ENCODE measurements around the gene FCER1G.

Gene FCER1G

DNA sequence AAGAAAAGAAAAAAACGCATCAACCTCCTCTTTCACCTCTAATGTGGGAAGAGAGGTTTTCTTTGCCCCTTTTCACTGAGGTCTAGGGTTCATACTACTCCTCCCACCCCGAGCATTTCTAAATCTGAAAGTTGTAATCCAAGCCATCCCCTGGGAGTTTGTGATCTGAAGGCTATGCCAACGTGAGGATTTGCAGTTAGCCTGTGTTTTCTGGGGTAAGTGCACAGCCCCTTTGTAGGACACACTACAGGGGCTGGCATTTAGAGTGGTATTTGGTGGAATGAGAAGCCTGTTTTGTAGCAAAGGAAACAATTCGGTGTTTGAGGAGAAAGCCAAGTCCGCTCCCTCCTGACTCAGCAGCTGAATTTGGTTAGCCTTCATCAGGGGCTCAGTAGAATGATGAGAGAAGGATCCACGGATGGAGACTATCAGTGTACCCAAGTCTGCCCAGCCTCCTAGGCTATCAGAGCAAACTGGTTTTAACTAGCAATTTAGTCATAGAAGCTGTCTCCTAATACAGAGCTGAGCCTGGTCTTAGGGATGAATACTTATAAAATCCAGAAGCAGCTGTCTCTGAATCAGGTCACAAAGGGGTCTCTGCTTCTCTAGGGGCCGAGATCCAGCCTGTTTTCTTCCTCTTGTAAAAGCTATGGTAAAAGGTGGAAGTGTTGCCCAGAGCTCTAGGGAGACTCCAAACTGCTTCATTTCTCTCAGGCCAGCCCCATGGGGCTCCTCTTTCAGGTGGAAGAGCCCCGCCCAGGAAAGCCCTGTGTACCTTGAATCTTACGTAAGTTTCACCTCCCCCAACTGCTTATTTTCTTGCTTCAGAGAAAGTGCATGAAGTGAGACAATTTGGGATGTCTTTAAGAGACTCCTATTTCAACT is 45.5 kb downstream of the FCER1G start:
- no peaks in the 10 kb centered on the region for H3K36me3 ChIP-seq (ENCODE audit: control insufficient read depth, insufficient read depth, low read length, severe bottlenecking)
- no peak overlapping the region for H3K4me3 ChIP-seq (ENCODE audit: low read length)
- peaks cover 20% of the 10 kb centered on the region for H3K9me3 ChIP-seq (ENCODE audit: control insufficient read depth, low read length)
- DNase-seq (ENCODE audit: low read depth) = peak; percentile 39
- H3K9ac ChIP-seq (ENCODE audit: low read length) = no peak overlapping the region
- H3K4me1 ChIP-seq (ENCODE audit: control insufficient read depth, insufficient read depth, low read length) = peaks cover 22% of the 10 kb centered on the region
- peaks cover 48% of the 10 kb centered on the region for H3K27me3 ChIP-seq (replicated peaks; ENCODE audit: control insufficient read depth, insufficient read depth, low read length)

DNA sequence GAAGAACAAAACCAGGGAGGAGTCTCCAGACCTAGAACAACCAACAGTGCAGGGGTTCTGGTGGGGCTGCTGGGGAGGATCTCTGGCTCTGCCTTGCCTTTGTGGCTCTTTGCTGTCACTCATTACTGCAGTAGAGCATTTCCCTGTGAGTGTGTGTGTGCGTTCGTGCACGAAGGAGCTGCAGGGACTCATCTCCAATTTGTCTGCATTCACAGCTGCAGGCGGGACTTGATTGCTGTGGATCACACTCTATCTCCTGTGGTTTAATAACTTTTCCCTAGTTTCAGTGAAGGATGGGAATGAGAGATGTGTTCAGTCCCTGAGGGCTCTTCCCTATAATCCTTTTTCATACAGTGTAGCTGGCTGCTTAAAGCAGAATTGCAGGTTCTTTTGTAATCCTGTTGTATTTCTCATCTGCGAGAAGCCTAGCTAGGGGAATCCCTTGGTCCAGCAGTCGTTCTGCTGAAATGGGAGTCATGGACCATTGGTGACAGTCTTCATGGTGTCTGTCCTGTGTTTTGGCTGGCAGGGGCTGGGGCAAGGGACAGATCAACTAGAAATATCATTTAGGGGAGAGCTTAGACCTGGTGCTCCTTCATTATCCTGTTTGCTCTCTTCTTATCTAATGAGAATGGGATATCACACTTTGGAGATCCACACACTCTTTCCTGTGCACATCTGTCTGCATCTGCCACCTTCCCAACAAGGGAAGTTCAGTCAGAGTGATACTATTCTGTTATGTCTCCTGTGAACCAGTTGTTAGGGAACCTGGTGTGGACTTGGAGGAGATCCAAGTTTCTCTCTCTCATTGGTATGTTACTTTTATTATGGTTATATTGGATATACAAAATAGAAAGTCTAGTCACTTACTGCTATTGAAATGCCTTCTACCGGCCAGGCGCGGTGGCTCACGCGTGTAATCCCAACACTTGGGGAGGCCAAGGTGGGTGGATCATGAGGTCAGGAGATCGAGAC is 46.5 kb downstream of the FCER1G start:
- Histone ChIP-seq H3K9me3 (ENCODE audit: control insufficient read depth, low read length) (peaks cover 13% of the 10 kb centered on the region), H3K4me3 (ENCODE audit: low read length) (no peak overlapping the region), H3K27me3 (replicated peaks; ENCODE audit: control insufficient read depth, insufficient read depth, low read length) (peaks cover 48% of the 10 kb centered on the region), H3K36me3 (ENCODE audit: control insufficient read depth, insufficient read depth, low read length, severe bottlenecking) (no peaks in the 10 kb centered on the region), H3K9ac (ENCODE audit: low read length) (no peak overlapping the region), H3K4me1 (ENCODE audit: control insufficient read depth, insufficient read depth, low read length) (peaks cover 20% of the 10 kb centered on the region)
- no peak for DNase-seq (ENCODE audit: low read depth)

DNA sequence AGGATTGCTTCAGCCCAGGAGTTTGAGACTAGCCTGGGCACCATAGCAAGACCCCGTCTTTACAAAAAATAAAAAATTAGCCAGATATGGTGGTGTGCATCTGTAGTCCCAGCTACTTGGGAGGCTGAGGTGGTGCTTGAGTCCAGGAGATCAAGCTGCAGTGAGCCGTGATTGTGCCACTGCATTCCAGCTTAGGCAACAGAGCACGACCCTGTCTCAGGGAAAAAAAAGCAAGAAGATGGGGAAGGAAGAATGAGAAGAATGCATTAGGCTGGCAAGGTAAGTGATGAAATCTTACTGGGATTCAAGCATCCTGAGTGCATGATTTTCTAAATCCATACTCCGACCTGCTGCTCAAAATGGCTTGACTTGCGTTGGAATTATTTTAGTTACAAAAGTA is 50.2 kb downstream of the FCER1G start:
- Histone ChIP-seq H3K27me3 (replicated peaks; ENCODE audit: control insufficient read depth, insufficient read depth, low read length) (peaks cover 20% of the 10 kb centered on the region), H3K9me3 (ENCODE audit: control insufficient read depth, low read length) (no peaks in the 10 kb centered on the region), H3K36me3 (ENCODE audit: control insufficient read depth, insufficient read depth, low read length, severe bottlenecking) (no peaks in the 10 kb centered on the region), H3K4me3 (ENCODE audit: low read length) (no peak overlapping the region), H3K4me1 (ENCODE audit: control insufficient read depth, insufficient read depth, low read length) (peaks cover 11% of the 10 kb centered on the region), H3K9ac (ENCODE audit: low read length) (no peak overlapping the region)
- no peak for DNase-seq (ENCODE audit: low read depth)

DNA sequence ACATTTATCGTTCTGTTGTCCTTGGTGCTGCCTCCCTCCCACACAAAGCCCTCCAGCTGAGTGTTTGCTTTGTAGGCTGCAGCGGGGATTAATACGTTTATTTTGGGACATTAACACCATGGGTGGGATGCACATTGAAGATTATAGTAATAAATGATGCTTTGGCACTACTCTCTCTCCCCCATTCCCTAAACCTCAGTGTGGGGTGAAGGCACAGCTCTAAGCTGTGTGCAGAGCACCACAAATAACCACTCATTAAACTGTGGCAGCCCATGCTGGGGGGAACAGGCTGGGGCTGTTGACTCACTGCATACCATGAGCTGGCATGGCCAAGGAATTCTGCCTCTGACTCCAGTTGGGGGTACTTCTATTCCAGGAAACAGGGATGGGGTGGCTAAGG is 51.1 kb downstream of the FCER1G start:
- peaks cover 11% of the 10 kb centered on the region for H3K27me3 ChIP-seq (replicated peaks; ENCODE audit: control insufficient read depth, insufficient read depth, low read length)
- no peak overlapping the region for H3K4me3 ChIP-seq (ENCODE audit: low read length)
- no peak overlapping the region for H3K9ac ChIP-seq (ENCODE audit: low read length)
- H3K36me3 ChIP-seq (ENCODE audit: control insufficient read depth, insufficient read depth, low read length, severe bottlenecking) = no peaks in the 10 kb centered on the region
- H3K9me3 ChIP-seq (ENCODE audit: control insufficient read depth, low read length) = no peaks in the 10 kb centered on the region
- H3K4me1 ChIP-seq (ENCODE audit: control insufficient read depth, insufficient read depth, low read length) = peaks cover 2% of the 10 kb centered on the region
- DNase-seq (ENCODE audit: low read depth) = no peak

DNA sequence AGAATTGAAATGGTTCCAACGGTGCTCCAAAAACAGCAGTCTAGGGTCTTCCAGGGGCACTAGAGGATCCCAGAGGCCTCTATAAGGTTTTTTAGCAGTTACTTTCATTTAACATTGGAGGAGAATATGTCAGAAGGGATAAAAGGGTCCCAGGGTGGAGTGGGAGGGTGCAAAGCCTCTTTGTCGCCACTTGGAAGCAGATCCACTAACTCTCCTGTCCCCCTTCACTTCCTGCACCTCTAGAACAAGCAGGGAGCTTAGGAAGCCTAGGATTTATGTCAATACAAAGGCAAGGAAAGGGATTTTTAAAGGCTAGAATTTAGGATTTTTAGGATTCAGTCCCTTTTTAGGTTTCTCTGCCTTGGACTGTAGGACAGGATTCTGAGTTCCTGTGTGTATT is 51.7 kb downstream of the FCER1G start:
- peaks cover 6% of the 10 kb centered on the region for H3K27me3 ChIP-seq (replicated peaks; ENCODE audit: control insufficient read depth, insufficient read depth, low read length)
- no peak overlapping the region for H3K4me3 ChIP-seq (ENCODE audit: low read length)
- H3K9me3 ChIP-seq (ENCODE audit: control insufficient read depth, low read length) = no peaks in the 10 kb centered on the region
- no peaks in the 10 kb centered on the region for H3K36me3 ChIP-seq (ENCODE audit: control insufficient read depth, insufficient read depth, low read length, severe bottlenecking)
- no peak for DNase-seq (ENCODE audit: low read depth)
- no peak overlapping the region for H3K9ac ChIP-seq (ENCODE audit: low read length)
- no peaks in the 10 kb centered on the region for H3K4me1 ChIP-seq (ENCODE audit: control insufficient read depth, insufficient read depth, low read length)

DNA sequence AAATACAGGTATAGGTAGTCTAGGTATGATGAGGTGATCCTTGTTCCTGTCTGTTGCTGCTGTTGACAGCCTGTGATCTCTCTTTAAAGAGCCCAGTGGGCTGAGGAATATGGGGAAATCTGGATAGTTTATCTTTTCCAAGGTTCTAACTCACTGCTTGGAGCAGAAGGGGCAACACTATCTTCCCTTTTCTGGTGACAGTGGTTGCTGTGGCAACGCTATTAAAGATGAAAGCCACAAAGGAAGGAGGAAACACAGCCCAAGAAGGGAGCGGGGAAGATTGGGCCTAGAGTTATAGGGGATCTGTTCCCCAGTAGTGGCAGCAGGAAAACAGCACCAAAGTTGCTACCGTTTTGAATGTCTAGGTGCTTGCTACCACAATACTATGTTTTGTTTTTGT is 52.2 kb downstream of the FCER1G start:
- Histone ChIP-seq H3K9me3 (ENCODE audit: control insufficient read depth, low read length) (no peaks in the 10 kb centered on the region), H3K27me3 (replicated peaks; ENCODE audit: control insufficient read depth, insufficient read depth, low read length) (peaks cover 4% of the 10 kb centered on the region), H3K36me3 (ENCODE audit: control insufficient read depth, insufficient read depth, low read length, severe bottlenecking) (no peaks in the 10 kb centered on the region), H3K4me1 (ENCODE audit: control insufficient read depth, insufficient read depth, low read length) (no peaks in the 10 kb centered on the region), H3K4me3 (ENCODE audit: low read length) (no peak overlapping the region), H3K9ac (ENCODE audit: low read length) (no peak overlapping the region)
- DNase-seq (ENCODE audit: low read depth) = no peak
